GM12891 (cell line): ENCODE results near the gene SNCA.

Experiments used
- PAX5 ChIP-seq: IDR thresholded peaks from 2 replicates; pipeline ENCODE4 v1.6.1; 2011; ENCODE audit warnings: low read length, moderate library complexity, mild to moderate bottlenecking; ENCODE audit not compliant: insufficient read depth, severe bottlenecking
- POLR2A ChIP-seq: IDR thresholded peaks from 2 replicates; pipeline ENCODE4 v1.6.1; 2011; ENCODE audit warnings: low read depth, low read length, control low read depth
- POLR2AphosphoS5 ChIP-seq: IDR thresholded peaks from 2 replicates; pipeline ENCODE4 v1.6.1; 2011; ENCODE audit warnings: low read depth, low read length, control low read depth
- POU2F2 ChIP-seq: IDR thresholded peaks from 2 replicates; pipeline ENCODE4 v1.6.1; 2011; ENCODE audit warnings: low read depth, mild to moderate bottlenecking, control low read depth, low read length, moderate library complexity
- SPI1 ChIP-seq: IDR thresholded peaks from 2 replicates; pipeline ENCODE4 v1.6.1; 2011; ENCODE audit warnings: low read depth, low read length, control low read depth
- TAF1 ChIP-seq: IDR thresholded peaks from 2 replicates; pipeline ENCODE4 v1.6.1; 2011; ENCODE audit warnings: low read depth, low read length, control low read depth

DNA sequence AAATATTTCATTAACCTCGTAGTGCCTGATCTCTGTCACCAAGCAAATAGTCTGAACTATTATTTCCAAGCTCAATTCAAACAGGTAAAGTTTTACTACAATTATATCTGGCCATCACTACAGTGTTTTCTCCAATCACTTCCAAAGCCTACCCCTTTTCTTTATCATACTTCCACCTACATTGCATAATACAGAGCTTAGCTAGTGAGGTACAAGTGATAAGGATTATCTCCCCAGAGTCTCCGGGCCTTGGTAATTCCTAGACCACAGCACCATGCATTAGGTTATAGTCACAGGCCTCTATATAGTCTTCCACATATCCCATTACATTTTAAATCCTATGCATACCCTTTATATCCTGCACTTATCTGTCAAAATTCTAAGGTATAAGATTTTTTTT, 154.2 kb downstream of the SNCA start:
- TF ChIP-seq POLR2A (no peak), POLR2AphosphoS5 (no peak), TAF1 (no peak), PAX5 (no peak), SPI1 (no peak), POU2F2 (no peak)
